GM12878 (cell line): ENCODE results near the gene MTM1. TPM values are rescaled to one million over a fixed set of nuclear protein-coding genes. Genes with fewer than 3 reads are reported as not detected.

Experiments
- ATAC-seq: fragments of 200-7000 bp; cut with Tn5 transposase; 3 replicates; pipeline ENCODE4 v1.9.1; 2020; ENCODE audit warnings: mild to moderate bottlenecking, moderate library complexity
- BruUV-seq: library from RNA; stranded (reverse); fragments of 400-500 nt; replicated peaks from 2 replicates; lab custom pipeline; 2021; lab: Mats Ljungman, UMichigan
- CTCF ChIA-PET: fragments of 300-600 bp; sonication (Branson Sonifier 250); formaldehyde crosslinking; extraction: SDS; loops from one replicate; lab custom pipeline; 2021; ENCODE audit warnings: inconsistent platforms; lab: Yijun Ruan, JAX
- POLR2A ChIA-PET: fragments of 350-600 bp; formaldehyde crosslinking; extraction: SDS; loops from one replicate; lab custom pipeline; 2021; ENCODE audit warnings: inconsistent platforms; lab: Charles Lee
- RAD21 ChIA-PET: fragments of 300-600 bp; sonication (Branson Sonifier 250); formaldehyde crosslinking; loops from one replicate; lab custom pipeline; 2023; ENCODE audit warnings: antibody characterized with exemption; ENCODE audit not compliant: unreplicated experiment; lab: Charles Lee
- SMC1A ChIA-PET: fragments of 300-600 bp; sonication (Branson Sonifier 250); formaldehyde crosslinking; loops from one replicate; lab custom pipeline; 2023; ENCODE audit not compliant: unreplicated experiment, uncharacterized antibody; lab: Charles Lee
- DNase-seq: peaks from one replicate; pipeline ENCODE4 v3.0.0-alpha.2; 2011; ENCODE audit warnings: low read depth, low spot score
- FAIRE-seq: peaks from 3 replicates; lab custom pipeline; 2011; peaks lifted over from hg19 to GRCh38; lab: Jason Lieb, UNC
- H2AFZ ChIP-seq: 2 replicates; pipeline ENCODE4 v1.6.0; 2011; ENCODE audit warnings: low read depth, low read length, control low read depth; ENCODE audit not compliant: control insufficient read depth
- H3K27ac ChIP-seq: 2 replicates; pipeline ENCODE4 v1.5.1; 2011; ENCODE audit warnings: control low read depth; ENCODE audit not compliant: control insufficient read depth, insufficient read depth
- H3K27me3 ChIP-seq, 2 experiments: replicated peaks in 1 of 2; 2 replicates each; pipeline versions ENCODE4 v1.6.0 to v1.6.1; 2011; ENCODE audit warnings: low read length in 1 of 2; ENCODE audit not compliant: control insufficient read depth in 2 of 2, insufficient read depth in 2 of 2
- H3K36me3 ChIP-seq, 2 experiments: 2 replicates each; pipeline ENCODE4 v1.5.1; 2011; ENCODE audit warnings: low read length in 1 of 2; ENCODE audit not compliant: control insufficient read depth in 2 of 2, insufficient read depth in 2 of 2
- H3K4me1 ChIP-seq: 2 replicates; pipeline ENCODE4 v1.6.1; 2011; ENCODE audit warnings: mild to moderate bottlenecking, low read length, moderate library complexity, mixed read lengths; ENCODE audit not compliant: control insufficient read depth, insufficient read depth
- H3K4me2 ChIP-seq: 2 replicates; pipeline ENCODE4 v1.6.0; 2011; ENCODE audit warnings: control low read depth; ENCODE audit not compliant: control insufficient read depth, insufficient read depth
- H3K4me3 ChIP-seq: fragments of 200-600 bp; sonication (generic); 2 replicates; pipeline ENCODE4 v1.5.1; 2016
- H3K79me2 ChIP-seq: 2 replicates; pipeline ENCODE4 v1.6.0; 2011; ENCODE audit warnings: low read length; ENCODE audit not compliant: control insufficient read depth, insufficient read depth
- H3K9ac ChIP-seq: 2 replicates; pipeline ENCODE4 v1.8.0; 2011; ENCODE audit warnings: low read length, control low read depth, mixed read lengths; ENCODE audit not compliant: control insufficient read depth, insufficient read depth
- H3K9me3 ChIP-seq: replicated peaks from 3 replicates; pipeline ENCODE4 v1.5.1; 2011; ENCODE audit warnings: mild to moderate bottlenecking, low read length; ENCODE audit not compliant: control insufficient read depth, insufficient read depth
- H4K20me1 ChIP-seq: 2 replicates; pipeline ENCODE4 v1.6.0; 2011; ENCODE audit not compliant: control insufficient read depth, insufficient read depth
- CTCF ChIP-seq, 3 experiments: IDR thresholded peaks in 2 of 3; conservative IDR thresholded peaks in 1 of 3; 2 replicates each; pipeline ENCODE4 v1.5.1; 2011; ENCODE audit warnings: low read depth in 3 of 3, low read length in 3 of 3, mild to moderate bottlenecking in 3 of 3, control low read depth in 2 of 3, moderate library complexity in 2 of 3, inconsistent platforms in 1 of 3, mixed read lengths in 1 of 3; ENCODE audit not compliant: control insufficient read depth in 2 of 3, insufficient read depth in 1 of 3; ENCODE audit errors: extremely low read depth in 1 of 3
- E2F4 ChIP-seq: IDR thresholded peaks from 2 replicates; pipeline ENCODE4 v1.6.1; 2012; ENCODE audit warnings: low read depth, low read length, improper control_type of control experiment
- FOXK2 ChIP-seq: fragments of 450-650 bp; IDR thresholded peaks from 2 replicates; pipeline ENCODE4 v1.6.1; 2017; ENCODE audit warnings: mild to moderate bottlenecking, moderate library complexity
- HCFC1 ChIP-seq: fragments of 150-350 bp; IDR thresholded peaks from 2 replicates; pipeline ENCODE4 v1.6.1; 2014; ENCODE audit warnings: low read length
- IRF5 ChIP-seq: fragments of 450-650 bp; IDR thresholded peaks from 2 replicates; pipeline ENCODE4 v1.6.1; 2017; ENCODE audit warnings: borderline replicate concordance
- RAD21 ChIP-seq: IDR thresholded peaks from 2 replicates; pipeline ENCODE4 v1.6.1; 2011; ENCODE audit warnings: mild to moderate bottlenecking, low read depth, low read length, moderate library complexity; ENCODE audit not compliant: insufficient read depth
- RBBP5 ChIP-seq: fragments of 200-600 bp; sonication (generic); conservative IDR thresholded peaks from 2 replicates; pipeline ENCODE4 v1.6.1; 2016
- SPI1 ChIP-seq: IDR thresholded peaks from 2 replicates; pipeline ENCODE4 v1.6.1; 2011; ENCODE audit warnings: low read depth, mild to moderate bottlenecking, low read length, moderate library complexity, borderline replicate concordance; ENCODE audit not compliant: insufficient read depth
- WGBS: methylation state at CpG from one replicate; pipeline ENCODE4 v1.1.6; 2016; ENCODE audit warnings: low lambda C conversion rate; ENCODE audit not compliant: insufficient replicate concordance, insufficient coverage; ENCODE audit errors: missing lambda C conversion rate; 5-methylcytosine and 5-hydroxymethylcytosine counted together
- in situ Hi-C: fragments of 300-500 bp; cut with MboI; formaldehyde crosslinking; loops from 9 replicates; pipeline ENCODE4 v1.14.3; 2018; ENCODE audit warnings: mixed read lengths
- intact Hi-C: fragments of 100-400 bp; cut with micrococcal nuclease; formaldehyde crosslinking; loops from one replicate; pipeline ENCODE4 v1.14.2; 2022; ENCODE audit not compliant: unreplicated experiment
- polyA plus RNA-seq, 11 experiments: library from polyadenylated mRNA; depleted of rRNA in 4 of 11; unstranded in 6 of 11; stranded (reverse) in 5 of 11; fragments of >200 nt; fragmentation: Nextera tagmentation in 4 of 11; fragmentation: Illumina TruSeq in 1 of 11; extraction: Ambion mirVana in 4 of 11; extraction: Trizol in 1 of 11; gene quantifications; 1 replicate in 1 of 11; 2 replicates in 10 of 11; pipeline versions ENCODE4 v1.2.1 to v1.2.3, GENCODE V29; 2011 to 2016; ENCODE audit warnings: inconsistent platforms in 2 of 11, missing spikeins in 2 of 11, low read depth in 1 of 11
- total RNA-seq, 4 experiments: library from RNA; depleted of rRNA in 3 of 4; stranded (reverse); fragments of >200 nt in 3 of 4; fragmentation: Illumina TruSeq in 1 of 4; extraction: Trizol in 1 of 4; gene quantifications; 2 replicates each; pipeline versions ENCODE4 v1.2.1 to v1.2.3, GENCODE V29; 2013 to 2021

MTM1 gene
- total and polyA plus RNA-seq, 10 of the 15 experiments (the other 5 are each of a cell fraction or from before 2014, with no cell fraction given) = 3.9 to 13.3 (median 8.4) TPM

GRCh38 chrX:150680974-150681373, 112.6 kb downstream of the MTM1 start:
- no peaks in the 10 kb centered on the region for H3K36me3 ChIP-seq
- no peak overlapping the region for H3K27ac ChIP-seq
- ChIA-PET RAD21 (no interaction called here), POLR2A (no interaction called here), CTCF (interaction anchor here (0.7 to 3.8 kb wide), 9 partner anchors 8 to 731 kb away, joined by 3 to 68 read pairs (median 3); partner anchors contain the start of gene MTMR1)
- ATAC-seq (peak; percentile 46; the same call in 1 of the 3 replicates), FAIRE-seq (no peak)
- H3K4me2 ChIP-seq = no peak overlapping the region
- no peaks in the 10 kb centered on the region for H3K27me3 ChIP-seq
- no peak for TF ChIP-seq RBBP5
- TF ChIP-seq RAD21 = peak; percentile 53; the same call in 1 of the 2 replicates
- peak; percentile 16 to 45 (median 27); a peak in 4 of 6 replicates for TF ChIP-seq CTCF (IDR thresholded peaks at IDR 0.05 in 2 of 3, conservative IDR thresholded peaks at IDR 0.05 in 1 of 3; ENCODE audit: control insufficient read depth in 2 of 3, extremely low read depth in 1 of 3, insufficient read depth in 1 of 3, low read depth in 3 of 3, low read length in 3 of 3)
- no peak for TF ChIP-seq E2F4
- TF ChIP-seq IRF5 = no peak
- no peak for TF ChIP-seq FOXK2
- no peak for TF ChIP-seq SPI1
- no peak for TF ChIP-seq HCFC1
- TF ChIP-seq, all 136 proteins: peak for 2
- H3K4me3 ChIP-seq = no peak overlapping the region
- no peaks in the 10 kb centered on the region for H3K79me2 ChIP-seq
- H3K9me3 ChIP-seq = no peaks in the 10 kb centered on the region
- H2AFZ ChIP-seq = no peak overlapping the region
- H4K20me1 ChIP-seq = no peaks in the 10 kb centered on the region
- BruUV-seq = no TSS peak
- 31% methylated on average over 7 of the region's 7 CpGs for WGBS
- SMC1A ChIA-PET = interaction anchor here (1.8 to 11.8 kb wide), 2 partner anchors 9 to 34 kb away, joined by 5 to 132 read pairs; no protein-coding TSS in a partner anchor
- H3K4me1 ChIP-seq = no peaks in the 10 kb centered on the region
- DNase-seq = no peak
- intact Hi-C loops = no loop called here
- in situ Hi-C loops = loop anchor here (25.0 kb wide), 1 partner anchor 1169 kb away; the partner anchor contains the start of gene IDS
- H3K9ac ChIP-seq = no peak overlapping the region
